ENCODE measurements around the gene JAZF1.

GRCh38 chr7:27955011-27955410 lies 225.6 kb downstream of the JAZF1 start:
- TF ChIP-seq, protein P1, sequence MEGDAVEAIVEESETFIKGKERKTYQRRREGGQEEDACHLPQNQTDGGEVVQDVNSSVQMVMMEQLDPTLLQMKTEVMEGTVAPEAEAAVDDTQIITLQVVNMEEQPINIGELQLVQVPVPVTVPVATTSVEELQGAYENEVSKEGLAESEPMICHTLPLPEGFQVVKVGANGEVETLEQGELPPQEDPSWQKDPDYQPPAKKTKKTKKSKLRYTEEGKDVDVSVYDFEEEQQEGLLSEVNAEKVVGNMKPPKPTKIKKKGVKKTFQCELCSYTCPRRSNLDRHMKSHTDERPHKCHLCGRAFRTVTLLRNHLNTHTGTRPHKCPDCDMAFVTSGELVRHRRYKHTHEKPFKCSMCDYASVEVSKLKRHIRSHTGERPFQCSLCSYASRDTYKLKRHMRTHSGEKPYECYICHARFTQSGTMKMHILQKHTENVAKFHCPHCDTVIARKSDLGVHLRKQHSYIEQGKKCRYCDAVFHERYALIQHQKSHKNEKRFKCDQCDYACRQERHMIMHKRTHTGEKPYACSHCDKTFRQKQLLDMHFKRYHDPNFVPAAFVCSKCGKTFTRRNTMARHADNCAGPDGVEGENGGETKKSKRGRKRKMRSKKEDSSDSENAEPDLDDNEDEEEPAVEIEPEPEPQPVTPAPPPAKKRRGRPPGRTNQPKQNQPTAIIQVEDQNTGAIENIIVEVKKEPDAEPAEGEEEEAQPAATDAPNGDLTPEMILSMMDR (IDR thresholded peaks at IDR 0.05; ENCODE audit: insufficient read depth, low read length, poor library complexity, severe bottlenecking), result no peak
- TF ChIP-seq EZH2phosphoT487 (conservative IDR thresholded peaks at IDR 0.05; ENCODE audit: low read length), result no peak

Data from SU-DHL-6 (cell line).